ENCODE results near the gene SH3D19. TPM values are rescaled to one million over a fixed set of nuclear protein-coding genes. Genes with fewer than 3 reads are reported as not detected.

The SH3D19 gene
- total RNA-seq, 1 donor from 2014 or later = 32.0 TPM

DNA sequence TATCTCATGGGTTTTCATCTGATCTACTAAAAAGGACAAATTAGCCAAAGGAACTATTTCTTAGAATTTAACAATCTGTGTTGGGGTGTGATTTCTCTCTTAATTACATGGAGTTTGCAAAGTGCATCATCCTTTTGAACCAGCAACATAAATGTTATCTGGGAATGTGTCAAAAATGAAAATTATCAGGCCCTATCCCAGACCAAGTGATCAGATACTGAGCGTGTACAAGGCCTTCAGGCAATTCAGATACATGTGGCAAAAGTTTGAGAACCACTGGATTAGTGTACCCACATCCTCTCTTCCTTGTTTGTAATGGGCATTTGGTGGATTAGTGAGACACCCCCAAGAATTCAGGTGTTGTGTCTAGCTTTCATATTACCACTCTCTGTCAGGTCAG is 3.8 kb downstream of the SH3D19 start:
- peaks cover 57% of the 10 kb centered on the region for H3K4me1 Mint-ChIP-seq (ENCODE audit: low read depth)
- no peak for DNase-seq (ENCODE audit: low spot score)
- H3K9me3 Mint-ChIP-seq (ENCODE audit: low read depth) = no peaks in the 10 kb centered on the region
- peak overlapping the region; percentile 81 for H3K27ac Mint-ChIP-seq (ENCODE audit: unreplicated experiment)
- H3K36me3 Mint-ChIP-seq (ENCODE audit: low read depth) = peaks cover 1% of the 10 kb centered on the region
- H3K27me3 Mint-ChIP-seq (ENCODE audit: low read depth) = no peaks in the 10 kb centered on the region
- H3K4me3 Mint-ChIP-seq (ENCODE audit: unreplicated experiment) = no peak overlapping the region
- TF ChIP-seq, protein P1, sequence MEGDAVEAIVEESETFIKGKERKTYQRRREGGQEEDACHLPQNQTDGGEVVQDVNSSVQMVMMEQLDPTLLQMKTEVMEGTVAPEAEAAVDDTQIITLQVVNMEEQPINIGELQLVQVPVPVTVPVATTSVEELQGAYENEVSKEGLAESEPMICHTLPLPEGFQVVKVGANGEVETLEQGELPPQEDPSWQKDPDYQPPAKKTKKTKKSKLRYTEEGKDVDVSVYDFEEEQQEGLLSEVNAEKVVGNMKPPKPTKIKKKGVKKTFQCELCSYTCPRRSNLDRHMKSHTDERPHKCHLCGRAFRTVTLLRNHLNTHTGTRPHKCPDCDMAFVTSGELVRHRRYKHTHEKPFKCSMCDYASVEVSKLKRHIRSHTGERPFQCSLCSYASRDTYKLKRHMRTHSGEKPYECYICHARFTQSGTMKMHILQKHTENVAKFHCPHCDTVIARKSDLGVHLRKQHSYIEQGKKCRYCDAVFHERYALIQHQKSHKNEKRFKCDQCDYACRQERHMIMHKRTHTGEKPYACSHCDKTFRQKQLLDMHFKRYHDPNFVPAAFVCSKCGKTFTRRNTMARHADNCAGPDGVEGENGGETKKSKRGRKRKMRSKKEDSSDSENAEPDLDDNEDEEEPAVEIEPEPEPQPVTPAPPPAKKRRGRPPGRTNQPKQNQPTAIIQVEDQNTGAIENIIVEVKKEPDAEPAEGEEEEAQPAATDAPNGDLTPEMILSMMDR (IDR thresholded peaks at IDR 0.05) = no peak

DNA sequence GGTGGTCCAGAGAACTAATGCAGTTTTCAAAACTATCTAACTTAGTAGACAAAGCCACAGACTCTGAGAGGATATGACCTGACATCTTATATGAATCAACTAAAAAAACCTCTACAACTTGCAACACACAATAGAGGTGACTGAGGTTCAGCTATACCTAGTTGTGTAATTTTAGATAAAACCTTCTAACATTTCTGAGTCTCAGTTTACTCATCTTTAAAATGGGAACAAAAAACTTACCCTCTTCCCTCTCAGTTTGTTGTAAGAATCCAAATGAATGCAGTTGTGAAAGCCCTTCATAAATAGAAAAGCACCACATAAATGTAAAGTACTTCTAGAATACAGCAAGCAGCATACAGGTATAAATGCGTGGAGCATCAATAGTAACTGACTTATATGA is 5.9 kb downstream of the SH3D19 start:
- Mint-ChIP-seq H3K27ac (ENCODE audit: unreplicated experiment) (no peak overlapping the region), H3K27me3 (ENCODE audit: low read depth) (no peaks in the 10 kb centered on the region), H3K4me3 (ENCODE audit: unreplicated experiment) (no peak overlapping the region), H3K36me3 (ENCODE audit: low read depth) (peaks cover 1% of the 10 kb centered on the region), H3K9me3 (ENCODE audit: low read depth) (no peaks in the 10 kb centered on the region), H3K4me1 (ENCODE audit: low read depth) (peaks cover 65% of the 10 kb centered on the region)
- DNase-seq (ENCODE audit: low spot score) = no peak
- TF ChIP-seq, protein P1 (IDR thresholded peaks at IDR 0.05) = no peak

DNA sequence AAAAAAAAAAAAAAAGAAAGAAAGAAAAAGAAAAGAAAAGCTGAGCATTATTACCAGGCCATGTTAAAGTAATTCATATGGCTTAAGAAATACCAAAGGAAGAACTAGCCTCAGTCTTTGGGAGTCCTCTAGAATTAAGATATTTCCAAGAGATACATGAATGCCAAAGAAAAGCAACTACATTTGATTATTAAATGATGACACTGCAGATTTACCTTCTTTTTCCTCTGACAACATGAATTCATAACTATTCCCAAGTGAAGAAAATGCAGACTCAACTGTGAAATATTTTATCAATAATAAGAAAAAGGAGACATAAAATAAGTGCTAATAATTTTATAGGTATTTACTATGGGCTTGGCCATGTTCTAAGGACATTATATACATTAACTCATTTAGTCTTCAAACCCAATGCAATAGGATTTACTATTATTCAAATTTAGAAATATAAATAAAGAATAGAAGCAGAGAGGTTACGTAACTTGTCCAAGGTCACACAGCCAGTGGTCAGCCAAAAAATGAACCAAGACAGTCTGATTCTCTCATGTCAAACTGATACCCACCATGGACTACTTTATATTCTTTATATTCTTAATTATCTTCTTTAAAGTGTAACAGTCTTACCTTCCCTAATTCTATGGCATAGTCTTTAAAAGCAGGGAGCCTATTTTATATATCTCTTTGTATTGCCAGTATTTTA is 6.9 kb downstream of the SH3D19 start:
- peaks cover 65% of the 10 kb centered on the region for H3K4me1 Mint-ChIP-seq (ENCODE audit: low read depth)
- no peaks in the 10 kb centered on the region for H3K27me3 Mint-ChIP-seq (ENCODE audit: low read depth)
- no peak overlapping the region for H3K27ac Mint-ChIP-seq (ENCODE audit: unreplicated experiment)
- H3K36me3 Mint-ChIP-seq (ENCODE audit: low read depth) = peaks cover 1% of the 10 kb centered on the region
- DNase-seq (ENCODE audit: low spot score) = no peak
- no peak overlapping the region for H3K4me3 Mint-ChIP-seq (ENCODE audit: unreplicated experiment)
- TF ChIP-seq, protein P1 (IDR thresholded peaks at IDR 0.05) = no peak
- no peaks in the 10 kb centered on the region for H3K9me3 Mint-ChIP-seq (ENCODE audit: low read depth)

DNA sequence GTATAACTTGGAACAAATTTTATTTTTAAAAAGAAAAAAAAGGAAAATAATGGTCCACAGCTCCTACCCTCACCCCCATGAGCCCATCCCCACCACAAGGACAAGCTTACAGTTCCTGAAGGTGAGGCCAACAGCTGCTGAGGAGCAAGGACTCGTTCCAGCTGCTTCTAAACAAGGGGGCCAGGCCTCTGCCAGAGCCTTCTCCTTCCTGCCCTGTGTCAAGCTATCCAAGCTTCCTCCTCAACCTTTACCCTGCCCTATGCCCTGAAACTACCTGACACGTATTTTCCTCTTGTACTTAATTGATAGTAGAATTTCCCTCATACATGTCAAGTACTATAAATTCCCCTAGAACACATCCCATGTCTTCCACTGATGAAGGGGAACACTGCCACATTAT is 8.8 kb downstream of the SH3D19 start:
- Mint-ChIP-seq H3K9me3 (ENCODE audit: low read depth) (no peaks in the 10 kb centered on the region), H3K36me3 (ENCODE audit: low read depth) (peaks cover 1% of the 10 kb centered on the region), H3K27ac (ENCODE audit: unreplicated experiment) (no peak overlapping the region), H3K27me3 (ENCODE audit: low read depth) (no peaks in the 10 kb centered on the region), H3K4me3 (ENCODE audit: unreplicated experiment) (no peak overlapping the region), H3K4me1 (ENCODE audit: low read depth) (peaks cover 56% of the 10 kb centered on the region)
- no peak for DNase-seq (ENCODE audit: low spot score)
- TF ChIP-seq, protein P1 (IDR thresholded peaks at IDR 0.05) = no peak

DNA sequence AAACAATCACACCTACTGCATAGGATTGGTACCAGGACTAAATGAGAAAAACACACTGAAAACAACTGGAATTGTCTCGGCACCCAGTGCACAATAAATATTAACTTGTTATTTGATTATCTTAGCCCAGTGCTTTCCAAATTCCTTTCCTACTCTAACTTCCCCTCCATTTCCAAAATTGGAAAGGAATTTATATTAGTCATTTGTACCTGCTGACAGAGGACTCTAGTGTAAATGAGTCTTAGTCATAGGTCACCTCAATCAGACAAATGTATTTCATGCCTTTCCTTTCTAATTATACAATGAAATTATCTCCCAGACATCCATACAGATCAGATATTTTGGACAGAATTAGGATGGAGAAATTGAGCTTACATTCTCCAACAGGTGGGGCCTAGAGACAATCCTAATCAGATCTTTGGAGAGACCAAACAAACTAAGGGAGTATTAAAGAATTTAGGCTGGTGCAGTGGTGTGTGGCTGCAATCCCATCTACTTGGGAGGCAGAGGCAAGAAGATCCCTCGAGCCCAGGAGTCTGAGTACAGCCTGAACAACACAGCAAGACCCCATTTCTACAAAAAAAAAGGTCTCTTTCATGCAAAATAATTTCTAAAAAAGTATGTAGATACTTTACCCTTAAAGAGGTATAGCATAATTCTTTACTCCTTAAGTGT is 10.1 kb downstream of the SH3D19 start:
- DNase-seq (ENCODE audit: low spot score) = no peak
- Mint-ChIP-seq H3K36me3 (ENCODE audit: low read depth) (peaks cover 1% of the 10 kb centered on the region), H3K4me1 (ENCODE audit: low read depth) (peaks cover 53% of the 10 kb centered on the region), H3K9me3 (ENCODE audit: low read depth) (no peaks in the 10 kb centered on the region), H3K27ac (ENCODE audit: unreplicated experiment) (peak overlapping the region; percentile 47), H3K4me3 (ENCODE audit: unreplicated experiment) (no peak overlapping the region), H3K27me3 (ENCODE audit: low read depth) (no peaks in the 10 kb centered on the region)
- TF ChIP-seq, protein P1 (IDR thresholded peaks at IDR 0.05) = no peak
